ENCODE measurements around the gene CD59. TPM values are rescaled to one million over a fixed set of nuclear protein-coding genes. Genes with fewer than 3 reads are reported as not detected.
"Not testable (repeated sequence)": the region's sequence is repeated elsewhere in the genome, so short reads cannot be mapped to it uniquely, and the experiment has no call there.

CD59 gene
- total RNA-seq, 1 donor from 2014 or later = 468 TPM

GRCh38 chr11:33682019-33682418 lies 54.2 kb downstream of the CD59 start:
- no peak overlapping the region for H3K4me3 ChIP-seq (ENCODE audit: low read depth, low read length)
- TF ChIP-seq CTCF (IDR thresholded peaks at IDR 0.05; ENCODE audit: insufficient read depth, low read length, poor library complexity, severe bottlenecking) = no peak
- H3K36me3 ChIP-seq (ENCODE audit: control insufficient read depth, insufficient read depth, low read length) = no peaks in the 10 kb centered on the region
- no peaks in the 10 kb centered on the region for H3K27me3 ChIP-seq (ENCODE audit: control insufficient read depth, insufficient read depth, low read length)
- no peak for DNase-seq (ENCODE audit: low read depth)

DNA sequence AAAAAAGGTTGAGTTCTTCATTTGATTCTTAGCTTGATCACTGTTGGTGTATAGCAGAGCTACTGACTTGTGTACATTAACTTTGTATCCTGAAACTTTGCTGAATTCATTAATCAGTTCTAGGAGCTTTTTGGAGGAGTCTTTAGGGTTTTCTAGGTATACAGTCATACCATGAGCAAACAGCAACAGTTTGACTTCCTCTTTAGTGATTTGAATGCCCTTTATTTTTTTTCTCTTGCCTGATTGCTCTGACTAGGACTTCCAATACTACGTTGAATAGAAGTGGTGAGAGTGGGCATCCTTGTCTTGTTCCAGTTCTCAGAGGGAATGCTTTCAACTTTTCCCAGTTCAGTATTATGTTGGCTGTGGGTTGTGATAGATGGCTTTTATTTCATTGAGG lies 57.6 kb downstream of the CD59 start:
- H3K36me3 ChIP-seq (ENCODE audit: control insufficient read depth, insufficient read depth, low read length); DNase-seq (ENCODE audit: low read depth); H3K27me3 ChIP-seq (ENCODE audit: control insufficient read depth, insufficient read depth, low read length); H3K4me3 ChIP-seq (ENCODE audit: low read depth, low read length): not testable (repeated sequence)

DNA sequence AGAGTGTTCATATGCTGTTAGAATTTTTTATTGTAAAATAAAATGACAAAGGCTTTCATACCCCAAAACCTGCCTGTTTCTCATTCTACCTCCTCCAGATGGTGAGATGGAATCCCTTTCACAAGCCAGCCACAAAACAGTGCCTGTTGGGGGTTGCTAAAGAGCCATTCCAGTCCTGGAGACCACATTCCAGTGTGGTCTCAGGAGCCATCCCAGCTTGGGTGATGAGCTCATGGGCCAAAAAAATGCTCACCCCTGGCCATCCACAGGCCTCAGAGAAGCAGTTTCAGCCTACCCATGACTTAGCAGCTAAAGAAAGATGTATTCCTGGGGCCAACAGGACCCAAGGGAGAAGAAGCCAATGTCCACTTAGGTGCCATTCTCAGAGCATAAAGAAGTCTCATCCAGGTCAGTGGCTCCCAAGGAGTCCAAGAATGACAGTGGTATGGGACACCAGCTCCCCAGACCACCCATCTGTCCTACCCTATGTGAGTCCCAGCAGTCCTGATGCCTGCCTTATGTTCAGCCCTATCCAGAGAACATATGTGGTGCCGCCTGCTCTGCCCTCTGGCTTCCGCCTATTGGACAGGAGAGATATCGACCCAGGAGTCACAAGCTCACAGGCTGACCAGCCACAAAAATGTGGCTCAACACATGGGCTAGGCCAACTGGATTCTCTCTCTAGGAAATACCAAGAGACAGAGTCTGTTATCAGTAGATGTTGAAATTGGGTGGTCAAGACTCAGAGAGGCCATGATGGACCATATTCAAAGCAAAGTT lies 62.0 kb downstream of the CD59 start:
- TF ChIP-seq CTCF (IDR thresholded peaks at IDR 0.05; ENCODE audit: insufficient read depth, low read length, poor library complexity, severe bottlenecking) = no peak
- Histone ChIP-seq H3K27me3 (ENCODE audit: control insufficient read depth, insufficient read depth, low read length) (no peaks in the 10 kb centered on the region), H3K4me3 (ENCODE audit: low read depth, low read length) (no peak overlapping the region), H3K36me3 (ENCODE audit: control insufficient read depth, insufficient read depth, low read length) (no peaks in the 10 kb centered on the region)
- DNase-seq (ENCODE audit: low read depth) = no peak

DNA sequence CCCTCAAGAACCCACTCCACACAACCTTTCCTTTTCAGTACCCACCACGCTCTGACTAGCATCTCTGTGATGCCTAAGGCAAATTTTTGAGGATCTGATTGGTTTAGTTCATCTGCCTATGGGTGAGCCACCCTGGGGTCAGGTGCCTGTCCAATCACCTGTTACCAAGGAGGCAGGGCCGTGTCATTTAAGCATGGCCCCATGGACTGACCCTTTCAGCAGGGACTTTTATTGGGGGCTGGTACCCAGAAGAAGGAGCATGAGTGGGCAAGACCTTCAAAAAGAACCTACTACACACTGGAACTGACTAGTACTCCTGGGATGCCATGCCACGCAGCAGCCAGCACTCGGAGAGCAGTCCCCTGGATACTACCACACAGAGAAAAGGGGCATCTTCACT lies 64.0 kb downstream of the CD59 start:
- no peak for DNase-seq (ENCODE audit: low read depth)
- TF ChIP-seq CTCF (IDR thresholded peaks at IDR 0.05; ENCODE audit: insufficient read depth, low read length, poor library complexity, severe bottlenecking) = no peak
- no peaks in the 10 kb centered on the region for H3K36me3 ChIP-seq (ENCODE audit: control insufficient read depth, insufficient read depth, low read length)
- H3K27me3 ChIP-seq (ENCODE audit: control insufficient read depth, insufficient read depth, low read length) = no peaks in the 10 kb centered on the region
- H3K4me3 ChIP-seq (ENCODE audit: low read depth, low read length) = no peak overlapping the region

GRCh38 chr11:33670250-33671011 lies 65.8 kb downstream of the CD59 start:
- DNase-seq (ENCODE audit: low read depth) = no peak
- no peak overlapping the region for H3K4me3 ChIP-seq (ENCODE audit: low read depth, low read length)
- H3K36me3 ChIP-seq (ENCODE audit: control insufficient read depth, insufficient read depth, low read length) = no peaks in the 10 kb centered on the region
- TF ChIP-seq CTCF (IDR thresholded peaks at IDR 0.05; ENCODE audit: insufficient read depth, low read length, poor library complexity, severe bottlenecking) = no peak
- H3K27me3 ChIP-seq (ENCODE audit: control insufficient read depth, insufficient read depth, low read length) = no peaks in the 10 kb centered on the region

GRCh38 chr11:33669598-33670249 lies 66.5 kb downstream of the CD59 start:
- no peak for DNase-seq (ENCODE audit: low read depth)
- Histone ChIP-seq H3K27me3 (ENCODE audit: control insufficient read depth, insufficient read depth, low read length) (no peaks in the 10 kb centered on the region), H3K36me3 (ENCODE audit: control insufficient read depth, insufficient read depth, low read length) (no peaks in the 10 kb centered on the region), H3K4me3 (ENCODE audit: low read depth, low read length) (no peak overlapping the region)
- TF ChIP-seq CTCF (IDR thresholded peaks at IDR 0.05; ENCODE audit: insufficient read depth, low read length, poor library complexity, severe bottlenecking) = no peak

Data from kidney epithelial cell (primary cell).